MM.1S (cell line): ENCODE results near the gene TMEM233.

Source experiments
- DNase-seq: peaks from one replicate; pipeline ENCODE4 v3.0.0-alpha.2; 2015
- H2AFZ ChIP-seq: fragments of 300-600 bp; sonication (generic); 2 replicates; pipeline ENCODE4 v1.6.0; 2016; ENCODE audit warnings: antibody characterized with exemption, low read length
- H3F3A ChIP-seq: fragments of 300-600 bp; sonication (generic); 2 replicates; pipeline ENCODE4 v1.6.1; 2016; ENCODE audit warnings: mild to moderate bottlenecking, antibody characterized with exemption, low read length, moderate library complexity, mixed read lengths; ENCODE audit not compliant: insufficient read depth
- H3K27ac ChIP-seq: fragments of 300-600 bp; sonication (generic); 2 replicates; pipeline ENCODE4 v1.5.1; 2016; ENCODE audit warnings: mild to moderate bottlenecking, low read length
- H3K27me3 ChIP-seq: fragments of 300-600 bp; sonication (generic); replicated peaks from 2 replicates; pipeline ENCODE4 v1.6.0; 2016; ENCODE audit warnings: low read length; ENCODE audit not compliant: insufficient read depth
- H3K36me3 ChIP-seq: fragments of 300-600 bp; sonication (generic); replicated peaks from 2 replicates; pipeline ENCODE4 v1.6.1; 2016; ENCODE audit warnings: mild to moderate bottlenecking, low read length, mixed read lengths; ENCODE audit not compliant: insufficient read depth
- H3K4me1 ChIP-seq: fragments of 300-600 bp; sonication (generic); 2 replicates; pipeline ENCODE4 v1.6.1; 2016; ENCODE audit warnings: low read length, mixed read lengths
- H3K4me2 ChIP-seq: fragments of 300-600 bp; sonication (generic); 2 replicates; pipeline ENCODE4 v1.6.0; 2016; ENCODE audit warnings: low read depth, low read length
- H3K4me3 ChIP-seq: fragments of 300-600 bp; sonication (generic); 2 replicates; pipeline ENCODE4 v1.5.1; 2016; ENCODE audit warnings: low read length, mixed read lengths
- H3K79me2 ChIP-seq: fragments of 300-600 bp; sonication (generic); 2 replicates; pipeline ENCODE4 v1.6.1; 2016; ENCODE audit warnings: mixed run types, low read length, mixed read lengths
- H3K9ac ChIP-seq: fragments of 300-600 bp; sonication (generic); 2 replicates; pipeline ENCODE4 v1.6.1; 2016; ENCODE audit warnings: low read length, mixed read lengths
- H3K9me2 ChIP-seq: fragments of 300-600 bp; sonication (generic); replicated peaks from 2 replicates; pipeline ENCODE4 v1.6.1; 2016; ENCODE audit warnings: mild to moderate bottlenecking, low read length, mixed read lengths; ENCODE audit not compliant: insufficient read depth
- H3K9me3 ChIP-seq: fragments of 300-600 bp; sonication (generic); replicated peaks from 2 replicates; pipeline ENCODE4 v1.6.1; 2016; ENCODE audit warnings: mild to moderate bottlenecking, low read length, mixed read lengths; ENCODE audit not compliant: insufficient read depth
- H4K20me1 ChIP-seq: fragments of 300-600 bp; sonication (generic); 2 replicates; pipeline ENCODE4 v1.6.1; 2016; ENCODE audit warnings: mild to moderate bottlenecking, low read length, moderate library complexity, mixed read lengths; ENCODE audit not compliant: insufficient read depth
- EZH2 ChIP-seq: fragments of 300-600 bp; sonication (generic); optimal IDR thresholded peaks from 2 replicates; pipeline ENCODE3; 2017; ENCODE audit warnings: low read depth, mild to moderate bottlenecking, antibody characterized with exemption, low read length, mixed read lengths
- EZH2phosphoT487 ChIP-seq: fragments of 300-600 bp; sonication (generic); IDR thresholded peaks from 2 replicates; pipeline ENCODE4 v1.6.1; 2018; ENCODE audit warnings: antibody characterized with exemption, low read length
- TF ChIP-seq, protein P1 (sequence below): fragments of 300-600 bp; sonication (generic); IDR thresholded peaks from 2 replicates; pipeline ENCODE4 v1.5.1; 2016; ENCODE audit warnings: antibody characterized with exemption, low read length, mixed read lengths

Gene TMEM233

GRCh38 chr12:119683413-119683812, 89.8 kb downstream of the TMEM233 start:
- H3K36me3 ChIP-seq, result no peaks in the 10 kb centered on the region
- no peak overlapping the region for H3K4me3 ChIP-seq
- H3F3A ChIP-seq, result 0 out of 2 replicates have a peak, but pooled peaks cover 3% of the 10 kb centered on the region
- H4K20me1 ChIP-seq, result no peaks in the 10 kb centered on the region
- no peaks in the 10 kb centered on the region for H3K27me3 ChIP-seq
- H3K9me2 ChIP-seq, result no peaks in the 10 kb centered on the region
- H3K4me1 ChIP-seq, result 0 out of 2 replicates have a peak, but pooled peaks cover 4% of the 10 kb centered on the region
- no peak overlapping the region for H2AFZ ChIP-seq
- H3K79me2 ChIP-seq, result no peaks in the 10 kb centered on the region
- no peak overlapping the region for H3K4me2 ChIP-seq
- no peaks in the 10 kb centered on the region for H3K9me3 ChIP-seq
- TF ChIP-seq, protein P1, sequence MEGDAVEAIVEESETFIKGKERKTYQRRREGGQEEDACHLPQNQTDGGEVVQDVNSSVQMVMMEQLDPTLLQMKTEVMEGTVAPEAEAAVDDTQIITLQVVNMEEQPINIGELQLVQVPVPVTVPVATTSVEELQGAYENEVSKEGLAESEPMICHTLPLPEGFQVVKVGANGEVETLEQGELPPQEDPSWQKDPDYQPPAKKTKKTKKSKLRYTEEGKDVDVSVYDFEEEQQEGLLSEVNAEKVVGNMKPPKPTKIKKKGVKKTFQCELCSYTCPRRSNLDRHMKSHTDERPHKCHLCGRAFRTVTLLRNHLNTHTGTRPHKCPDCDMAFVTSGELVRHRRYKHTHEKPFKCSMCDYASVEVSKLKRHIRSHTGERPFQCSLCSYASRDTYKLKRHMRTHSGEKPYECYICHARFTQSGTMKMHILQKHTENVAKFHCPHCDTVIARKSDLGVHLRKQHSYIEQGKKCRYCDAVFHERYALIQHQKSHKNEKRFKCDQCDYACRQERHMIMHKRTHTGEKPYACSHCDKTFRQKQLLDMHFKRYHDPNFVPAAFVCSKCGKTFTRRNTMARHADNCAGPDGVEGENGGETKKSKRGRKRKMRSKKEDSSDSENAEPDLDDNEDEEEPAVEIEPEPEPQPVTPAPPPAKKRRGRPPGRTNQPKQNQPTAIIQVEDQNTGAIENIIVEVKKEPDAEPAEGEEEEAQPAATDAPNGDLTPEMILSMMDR, result no peak
- TF ChIP-seq EZH2phosphoT487, result no peak
- TF ChIP-seq EZH2, result no peak
- no peak for DNase-seq
- H3K27ac ChIP-seq, result no peak overlapping the region
- no peak overlapping the region for H3K9ac ChIP-seq

GRCh38 chr12:119683816-119684215, 90.2 kb downstream of the TMEM233 start:
- Histone ChIP-seq H3K27me3 (no peaks in the 10 kb centered on the region), H4K20me1 (no peaks in the 10 kb centered on the region), H3K4me1 (0 out of 2 replicates have a peak, but pooled peaks cover 4% of the 10 kb centered on the region), H3K27ac (no peak overlapping the region), H3K9ac (no peak overlapping the region), H3K9me3 (no peaks in the 10 kb centered on the region), H3K79me2 (no peaks in the 10 kb centered on the region), H3F3A (0 out of 2 replicates have a peak, but pooled peaks cover 3% of the 10 kb centered on the region), H3K9me2 (no peaks in the 10 kb centered on the region), H2AFZ (no peak overlapping the region), H3K4me2 (no peak overlapping the region), H3K4me3 (no peak overlapping the region), H3K36me3 (no peaks in the 10 kb centered on the region)
- TF ChIP-seq, protein P1, result no peak
- DNase-seq, result no peak

- no peaks in the 10 kb centered on the region for H3K9me2 ChIP-seq
- DNase-seq, result no peak
- no peaks in the 10 kb centered on the region for H3K79me2 ChIP-seq
- TF ChIP-seq EZH2phosphoT487, result no peak
- TF ChIP-seq EZH2, result no peak
- H3K4me1 ChIP-seq, result 0 out of 2 replicates have a peak, but pooled peaks cover 4% of the 10 kb centered on the region
- no peak overlapping the region for H3K9ac ChIP-seq
- no peak overlapping the region for H3K4me3 ChIP-seq
- no peaks in the 10 kb centered on the region for H3K9me3 ChIP-seq
- no peaks in the 10 kb centered on the region for H3K36me3 ChIP-seq
- no peak overlapping the region for H2AFZ ChIP-seq
- 0 out of 2 replicates have a peak, but pooled peaks cover 3% of the 10 kb centered on the region for H3F3A ChIP-seq
- no peaks in the 10 kb centered on the region for H3K27me3 ChIP-seq
- H4K20me1 ChIP-seq, result no peaks in the 10 kb centered on the region
- H3K4me2 ChIP-seq, result no peak overlapping the region
- no peak overlapping the region for H3K27ac ChIP-seq
These were observed 91.3 kb downstream of the TMEM233 start for GRCh38 chr12:119684711-119685369.

DNA sequence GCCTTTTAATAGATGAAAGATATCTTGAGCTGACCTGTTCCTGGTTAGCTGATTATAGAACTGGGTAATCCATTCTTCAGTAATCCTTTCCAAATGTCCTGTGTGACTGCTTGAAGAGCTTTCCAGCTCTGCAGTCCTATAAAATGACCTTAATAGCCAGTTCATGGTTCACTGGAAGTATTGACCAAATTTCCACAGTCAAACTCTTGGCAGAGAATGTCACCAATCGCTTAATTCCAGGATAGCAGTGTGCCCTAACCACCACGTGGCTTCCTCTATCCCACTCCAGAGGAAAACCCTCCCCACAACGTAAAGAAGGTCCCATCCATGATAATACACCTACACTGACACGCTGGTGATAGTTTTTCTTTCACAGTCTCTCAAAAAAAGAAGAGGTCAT, 91.8 kb downstream of the TMEM233 start:
- Histone ChIP-seq H3K36me3 (no peaks in the 10 kb centered on the region), H3K4me1 (0 out of 2 replicates have a peak, but pooled peaks cover 4% of the 10 kb centered on the region), H3K4me2 (no peak overlapping the region), H3K4me3 (no peak overlapping the region), H2AFZ (no peak overlapping the region), H3K9me2 (no peaks in the 10 kb centered on the region), H3K79me2 (no peaks in the 10 kb centered on the region), H3K9ac (no peak overlapping the region), H4K20me1 (no peaks in the 10 kb centered on the region), H3K9me3 (no peaks in the 10 kb centered on the region), H3K27ac (no peak overlapping the region), H3F3A (0 out of 2 replicates have a peak, but pooled peaks cover 3% of the 10 kb centered on the region), H3K27me3 (no peaks in the 10 kb centered on the region)
- TF ChIP-seq EZH2 (no peak), EZH2phosphoT487 (no peak)
- TF ChIP-seq, protein P1, result no peak
- no peak for DNase-seq
